Measurements from ENCODE around the gene OR51I1.

GRCh38 chr11:5489576-5490357 is 48.5 kb upstream of the OR51I1 start:
- TF ChIP-seq CTCF (IDR thresholded peaks at IDR 0.05; ENCODE audit: insufficient read depth, low read length, poor library complexity, severe bottlenecking) (no peak), EZH2phosphoT487 (conservative IDR thresholded peaks at IDR 0.05; ENCODE audit: low read length) (no peak)
